Fibroblast of lung (primary cell): Measurements from ENCODE around the gene DYRK1A.

ENCODE experiments used
- CTCF ChIP-seq, 2 donors: IDR thresholded peaks in 1 of 2; conservative IDR thresholded peaks in 1 of 2; 1 replicate in 1 of 2; 2 replicates in 1 of 2; pipeline ENCODE4 v1.5.1; 2011 to 2012; ENCODE audit warnings: low read length in 2 of 2, control low read depth in 1 of 2, inconsistent platforms in 1 of 2, low read depth in 1 of 2, mild to moderate bottlenecking in 1 of 2
- EZH2 ChIP-seq: IDR thresholded peaks from 2 replicates; pipeline ENCODE4 v1.5.1; 2012; ENCODE audit warnings: low read length, control low read depth, mild to moderate bottlenecking; ENCODE audit errors: missing control alignments

DNA sequence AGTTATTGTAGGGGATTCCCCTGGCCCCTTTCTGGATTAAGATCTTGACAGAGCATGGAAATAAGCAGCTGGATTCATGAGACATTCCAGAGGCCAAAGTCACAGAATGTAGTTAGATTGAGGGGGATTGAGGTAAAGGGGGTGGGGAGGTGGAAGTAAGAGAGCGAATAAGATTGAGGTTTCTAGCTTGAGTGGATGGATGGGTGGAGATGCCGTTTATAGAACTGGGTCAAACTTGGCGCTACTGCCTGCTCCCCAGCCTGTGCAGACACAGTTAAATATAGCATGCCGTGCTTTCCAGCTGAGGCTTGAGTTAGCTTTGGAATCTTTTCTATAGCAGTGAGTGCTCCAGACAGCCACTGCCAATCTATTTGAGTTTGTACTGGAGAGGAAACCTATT, 85.7 kb downstream of the DYRK1A start:
- TF ChIP-seq CTCF (conservative IDR thresholded peaks at IDR 0.05 in 1 of 2, IDR thresholded peaks at IDR 0.05 in 1 of 2; ENCODE audit: low read depth in 1 of 2, low read length in 2 of 2), result no peak
- no peak for TF ChIP-seq EZH2
